Thyroid gland (tissue), 4 donors: ENCODE results near the gene MBTPS2. TPM values are rescaled to one million over a fixed set of nuclear protein-coding genes. Genes with fewer than 3 reads are reported as not detected.

Source experiments
- DNase-seq, 2 donors: peaks; one replicate each; pipeline ENCODE4 v3.0.0-alpha.2; 2019
- H3K27ac ChIP-seq, 3 donors: fragments of 200-600 bp; sonication (generic); 1 replicate in 2 of 3; 2 replicates in 1 of 3; pipeline ENCODE4 v1.5.1; 2016 to 2019; ENCODE audit warnings: mild to moderate bottlenecking in 1 of 3, moderate library complexity in 1 of 3
- H3K27me3 ChIP-seq: fragments of 200-600 bp; sonication (generic); one replicate; pipeline ENCODE4 v1.5.1; 2019
- H3K36me3 ChIP-seq, 2 donors: fragments of 200-600 bp; sonication (generic); one replicate each; pipeline ENCODE4 v1.5.1; 2016 to 2019
- H3K4me1 ChIP-seq, 2 donors: fragments of 200-600 bp; sonication (generic); one replicate each; pipeline ENCODE4 v1.5.1; 2017 to 2019
- H3K4me3 ChIP-seq, 3 donors: fragments of 200-600 bp; sonication (generic); replicated peaks in 1 of 3; 1 replicate in 2 of 3; 2 replicates in 1 of 3; pipeline ENCODE4 v1.5.1; 2016; ENCODE audit warnings: mild to moderate bottlenecking in 1 of 3
- H3K9me3 ChIP-seq: fragments of 200-600 bp; sonication (generic); one replicate; pipeline ENCODE4 v1.5.1; 2017
- CTCF ChIP-seq, 6 experiments: fragments of 200-600 bp in 3 of 6; fragments of 450-650 bp in 3 of 6; sonication (generic) in 3 of 6; IDR thresholded peaks; one replicate each; pipeline ENCODE4 v1.5.1; 2016 to 2019; ENCODE audit warnings: antibody characterized with exemption in 6 of 6, mild to moderate bottlenecking in 2 of 6, inconsistent platforms in 1 of 6, moderate library complexity in 1 of 6
- POLR2A ChIP-seq, 2 donors: fragments of 450-650 bp; IDR thresholded peaks; one replicate each; pipeline ENCODE4 v1.6.1; 2017; ENCODE audit warnings: antibody characterized with exemption in 2 of 2, mild to moderate bottlenecking in 2 of 2, moderate library complexity in 1 of 2
- WGBS, 2 donors: methylation state at CpG; one replicate each; pipeline ENCODE4 v1.1.5; 2017; 5-methylcytosine and 5-hydroxymethylcytosine counted together
- intact Hi-C: fragments of 100-400 bp; cut with DNase I; formaldehyde crosslinking; loops from one replicate; pipeline ENCODE4 v1.15.1; 2023
- total RNA-seq, 4 donors: library from RNA; depleted of rRNA; stranded (reverse); fragments of >200 nt; gene quantifications; one replicate each; pipeline ENCODE4 v1.2.3, GENCODE V29; 2016

The MBTPS2 gene
- total RNA-seq, 4 donors from 2014 or later = 9.6 to 13.9 (median 12.2) TPM

- Histone ChIP-seq H3K27ac (no peak overlapping the region), H3K36me3 (no peaks in the 10 kb centered on the region), H3K4me1 (no peaks in the 10 kb centered on the region), H3K4me3 (no peak overlapping the region), H3K9me3 (no peaks in the 10 kb centered on the region), H3K27me3 (no peaks in the 10 kb centered on the region)
- 57 to 61% methylated on average over 7 of the region's 7 CpGs for WGBS, 2 donors
- intact Hi-C loops = no loop called here
- no peak for DNase-seq
- TF ChIP-seq POLR2A (IDR thresholded peaks at IDR 0.05) (no peak), CTCF (IDR thresholded peaks at IDR 0.05) (no peak)
Observed at GRCh38 chrX:21802054-21802670, 37.3 kb upstream of the MBTPS2 start.

- H3K9me3 ChIP-seq = no peaks in the 10 kb centered on the region
- DNase-seq = no peak
- H3K27me3 ChIP-seq = no peaks in the 10 kb centered on the region
- H3K4me1 ChIP-seq = no peaks in the 10 kb centered on the region
- H3K4me3 ChIP-seq = no peak overlapping the region
- H3K36me3 ChIP-seq = no peaks in the 10 kb centered on the region
- TF ChIP-seq CTCF (IDR thresholded peaks at IDR 0.05) (no peak), POLR2A (IDR thresholded peaks at IDR 0.05) (no peak)
- H3K27ac ChIP-seq = no peak overlapping the region
- intact Hi-C loops = no loop called here
Observed at GRCh38 chrX:21802839-21803238, 36.6 kb upstream of the MBTPS2 start.

- Histone ChIP-seq H3K27me3 (no peaks in the 10 kb centered on the region), H3K27ac (no peak overlapping the region), H3K36me3 (no peaks in the 10 kb centered on the region), H3K4me1 (no peaks in the 10 kb centered on the region), H3K4me3 (no peak overlapping the region), H3K9me3 (no peaks in the 10 kb centered on the region)
- TF ChIP-seq CTCF (IDR thresholded peaks at IDR 0.05) = no peak
- no peak for TF ChIP-seq POLR2A (IDR thresholded peaks at IDR 0.05)
- intact Hi-C loops = no loop called here
- DNase-seq = no peak
Observed at GRCh38 chrX:21806691-21807090, 32.7 kb upstream of the MBTPS2 start.

GRCh38 chrX:21811832-21812231 lies 27.6 kb upstream of the MBTPS2 start:
- H3K36me3 ChIP-seq = no peaks in the 10 kb centered on the region
- DNase-seq = no peak

GRCh38 chrX:21812628-21813027 lies 26.8 kb upstream of the MBTPS2 start:
- 56 to 57% methylated on average over 2 of the region's 2 CpGs for WGBS, 2 donors

More at GRCh38 chrX:21811832-21812231, 27.6 kb upstream of the MBTPS2 start:
- intact Hi-C loops = no loop called here
- Histone ChIP-seq H3K4me1 (no peaks in the 10 kb centered on the region), H3K9me3 (no peaks in the 10 kb centered on the region), H3K4me3 (no peak overlapping the region), H3K27me3 (no peaks in the 10 kb centered on the region), H3K27ac (no peak overlapping the region)
- 83% methylated on average over 1 of the region's 1 CpG; no CpG with 5 or more reads in 1 of the 2 donors for WGBS, 2 donors
- TF ChIP-seq CTCF (IDR thresholded peaks at IDR 0.05) (no peak), POLR2A (IDR thresholded peaks at IDR 0.05) (no peak)

More at GRCh38 chrX:21812628-21813027, 26.8 kb upstream of the MBTPS2 start:
- intact Hi-C loops = no loop called here
- H3K27ac ChIP-seq = no peak overlapping the region
- no peak for DNase-seq
- no peaks in the 10 kb centered on the region for H3K36me3 ChIP-seq
- no peaks in the 10 kb centered on the region for H3K27me3 ChIP-seq
- no peaks in the 10 kb centered on the region for H3K9me3 ChIP-seq
- no peak for TF ChIP-seq CTCF (IDR thresholded peaks at IDR 0.05)
- TF ChIP-seq POLR2A (IDR thresholded peaks at IDR 0.05) = no peak
- H3K4me3 ChIP-seq = no peak overlapping the region
- no peaks in the 10 kb centered on the region for H3K4me1 ChIP-seq
